Colonic mucosa (tissue), 4 donors: ENCODE measurements around the gene TNFRSF13B. TPM values are rescaled to one million over a fixed set of nuclear protein-coding genes. Genes with fewer than 3 reads are reported as not detected.

Experiments used
- DNase-seq: peaks from one replicate; pipeline ENCODE4 v3.0.0-alpha.2; 2020
- H3K27ac ChIP-seq: fragments of 200-600 bp; one replicate; pipeline ENCODE4 v1.8.0; 2021
- H3K27me3 ChIP-seq: fragments of 200-600 bp; one replicate; pipeline ENCODE4 v1.8.0; 2021
- H3K36me3 ChIP-seq: fragments of 200-600 bp; one replicate; pipeline ENCODE4 v1.8.0; 2021
- H3K4me1 ChIP-seq: fragments of 200-600 bp; one replicate; pipeline ENCODE4 v1.8.0; 2021; ENCODE audit warnings: mild to moderate bottlenecking
- H3K4me3 ChIP-seq: fragments of 200-600 bp; one replicate; pipeline ENCODE4 v1.8.0; 2021
- H3K9ac ChIP-seq, 2 donors: one replicate each; pipeline ENCODE4 v1.7.0; 2013; ENCODE audit warnings: control low read depth in 2 of 2, low read depth in 2 of 2, low read length in 2 of 2
- H3K9me3 ChIP-seq: fragments of 200-600 bp; one replicate; pipeline ENCODE4 v1.8.0; 2021
- intact Hi-C: fragments of 100-400 bp; cut with DNase I; formaldehyde crosslinking; loops from one replicate; pipeline ENCODE4 v1.14.1; 2022
- total RNA-seq, 2 donors: library from RNA; stranded (reverse); fragmentation: NEBNext Ultra II Directional in 1 of 2; extraction: Animal tissue kit (Norgen Biotek cat#: 25700) in 1 of 2; gene quantifications; one replicate each; pipeline ENCODE4 v1.2.1, GENCODE V29; 2021
- TF ChIP-seq, protein P1 (sequence below): fragments of 200-600 bp; IDR thresholded peaks from one replicate; pipeline ENCODE4 v1.8.0; 2022; ENCODE audit warnings: antibody characterized with exemption, mild to moderate bottlenecking
- donor health status: healthy.
- donor health status: DM: no; HTN: no; CAD: no.
- donor health status: DM: no; HTN: no; CAD: no.

TNFRSF13B gene
- total RNA-seq, 2 donors from 2014 or later: 0.42 to 1.1 TPM

DNA sequence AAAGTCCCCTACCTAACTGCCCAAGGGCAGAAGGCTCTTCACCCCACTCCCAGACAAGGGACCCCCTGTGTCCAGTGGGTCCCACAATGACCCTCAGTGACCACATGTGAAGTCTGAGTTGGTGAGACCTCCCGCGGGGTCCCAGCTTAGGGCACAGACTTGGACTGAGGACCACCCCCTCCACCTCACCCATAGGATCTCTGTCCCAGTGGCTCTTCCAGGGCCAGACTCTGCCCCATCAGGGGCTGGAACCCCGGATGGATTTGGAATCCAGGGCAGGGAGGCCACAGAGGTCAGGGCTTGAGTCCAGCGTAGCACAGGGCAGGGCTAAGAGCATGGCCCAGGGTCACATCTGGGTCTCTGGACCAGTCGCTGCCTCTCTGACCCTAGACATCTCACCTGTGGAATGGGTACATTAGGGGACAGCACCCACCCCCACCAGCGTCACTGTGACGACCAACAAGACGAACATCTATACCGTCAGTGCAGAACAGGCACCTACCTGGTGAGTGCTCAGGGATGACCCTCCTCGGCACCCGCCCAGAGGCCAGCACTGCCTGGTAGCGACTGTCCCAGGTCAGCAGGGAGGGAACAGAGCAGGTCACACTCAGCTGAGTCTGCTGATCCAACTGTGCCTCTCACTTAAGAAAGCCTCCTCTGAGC lies 37.7 kb downstream of the TNFRSF13B start:
- H3K36me3 ChIP-seq: no peaks in the 10 kb centered on the region
- TF ChIP-seq, protein P1, sequence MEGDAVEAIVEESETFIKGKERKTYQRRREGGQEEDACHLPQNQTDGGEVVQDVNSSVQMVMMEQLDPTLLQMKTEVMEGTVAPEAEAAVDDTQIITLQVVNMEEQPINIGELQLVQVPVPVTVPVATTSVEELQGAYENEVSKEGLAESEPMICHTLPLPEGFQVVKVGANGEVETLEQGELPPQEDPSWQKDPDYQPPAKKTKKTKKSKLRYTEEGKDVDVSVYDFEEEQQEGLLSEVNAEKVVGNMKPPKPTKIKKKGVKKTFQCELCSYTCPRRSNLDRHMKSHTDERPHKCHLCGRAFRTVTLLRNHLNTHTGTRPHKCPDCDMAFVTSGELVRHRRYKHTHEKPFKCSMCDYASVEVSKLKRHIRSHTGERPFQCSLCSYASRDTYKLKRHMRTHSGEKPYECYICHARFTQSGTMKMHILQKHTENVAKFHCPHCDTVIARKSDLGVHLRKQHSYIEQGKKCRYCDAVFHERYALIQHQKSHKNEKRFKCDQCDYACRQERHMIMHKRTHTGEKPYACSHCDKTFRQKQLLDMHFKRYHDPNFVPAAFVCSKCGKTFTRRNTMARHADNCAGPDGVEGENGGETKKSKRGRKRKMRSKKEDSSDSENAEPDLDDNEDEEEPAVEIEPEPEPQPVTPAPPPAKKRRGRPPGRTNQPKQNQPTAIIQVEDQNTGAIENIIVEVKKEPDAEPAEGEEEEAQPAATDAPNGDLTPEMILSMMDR: no peak
- H3K4me3 ChIP-seq: no peak overlapping the region
- no peaks in the 10 kb centered on the region for H3K4me1 ChIP-seq
- no peak overlapping the region for H3K9ac ChIP-seq
- DNase-seq: no peak
- no peaks in the 10 kb centered on the region for H3K9me3 ChIP-seq
- intact Hi-C loops: no loop called here
- no peak overlapping the region for H3K27ac ChIP-seq
- no peaks in the 10 kb centered on the region for H3K27me3 ChIP-seq

- Histone ChIP-seq H3K27me3 (no peaks in the 10 kb centered on the region), H3K4me3 (no peak overlapping the region), H3K36me3 (no peaks in the 10 kb centered on the region), H3K27ac (no peak overlapping the region), H3K9ac (no peak overlapping the region), H3K4me1 (no peaks in the 10 kb centered on the region), H3K9me3 (no peaks in the 10 kb centered on the region)
- TF ChIP-seq, protein P1: no peak
- intact Hi-C loops: no loop called here
- DNase-seq: no peak
These were observed 38.4 kb downstream of the TNFRSF13B start for GRCh38 chr17:16933317-16934132.

DNA sequence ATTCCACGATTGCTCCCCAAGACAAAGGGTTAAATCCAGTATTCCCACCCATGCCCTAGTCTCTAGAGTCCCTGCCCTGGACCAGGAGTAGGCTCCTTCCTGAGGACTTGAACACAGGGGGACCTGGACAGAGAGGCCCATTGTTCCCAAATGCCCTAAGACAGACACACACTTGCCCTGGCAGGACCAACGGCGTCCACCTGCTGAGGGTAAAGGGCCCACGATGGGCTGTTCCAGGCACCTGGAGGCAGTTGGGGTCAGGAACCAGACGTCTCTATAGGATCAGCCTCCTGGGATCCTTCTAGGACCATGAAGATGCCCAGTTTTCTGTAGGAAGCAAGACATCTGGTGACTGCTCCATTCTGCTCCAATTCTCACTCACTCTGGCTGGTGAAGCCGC lies 39.3 kb downstream of the TNFRSF13B start:
- Histone ChIP-seq H3K9me3 (no peaks in the 10 kb centered on the region), H3K27ac (no peak overlapping the region), H3K4me1 (no peaks in the 10 kb centered on the region), H3K27me3 (no peaks in the 10 kb centered on the region), H3K36me3 (no peaks in the 10 kb centered on the region), H3K9ac (no peak overlapping the region), H3K4me3 (no peak overlapping the region)
- DNase-seq: no peak
- TF ChIP-seq, protein P1: no peak
- intact Hi-C loops: no loop called here

GRCh38 chr17:16932156-16932555 lies 39.8 kb downstream of the TNFRSF13B start:
- H3K9ac ChIP-seq: no peak overlapping the region
- H3K36me3 ChIP-seq: no peaks in the 10 kb centered on the region
- H3K9me3 ChIP-seq: no peaks in the 10 kb centered on the region
- intact Hi-C loops: no loop called here
- no peak overlapping the region for H3K27ac ChIP-seq
- H3K27me3 ChIP-seq: no peaks in the 10 kb centered on the region
- TF ChIP-seq, protein P1: no peak
- no peak for DNase-seq
- H3K4me1 ChIP-seq: no peaks in the 10 kb centered on the region
- H3K4me3 ChIP-seq: no peak overlapping the region

- Histone ChIP-seq H3K36me3 (no peaks in the 10 kb centered on the region), H3K27me3 (no peaks in the 10 kb centered on the region), H3K9me3 (no peaks in the 10 kb centered on the region), H3K9ac (no peak overlapping the region), H3K4me3 (no peak overlapping the region), H3K27ac (no peak overlapping the region), H3K4me1 (no peaks in the 10 kb centered on the region)
- intact Hi-C loops: no loop called here
- DNase-seq: no peak
- TF ChIP-seq, protein P1: no peak
These were observed 40.4 kb downstream of the TNFRSF13B start for GRCh38 chr17:16931318-16932060.
